IMR-90 (cell line): ENCODE data around the gene CAMK2G. TPM values are rescaled to one million over a fixed set of nuclear protein-coding genes. Genes with fewer than 3 reads are reported as not detected.

Experiments
- ATAC-seq: fragments of 200-7000 bp; cut with Tn5 transposase; 2 replicates; pipeline ENCODE4 v1.9.1; 2020; ENCODE audit warnings: low read depth, mild to moderate bottlenecking, moderate library complexity
- BruUV-seq: library from RNA; stranded (reverse); fragments of 400-500 nt; replicated peaks from 2 replicates; lab custom pipeline; 2021; lab: Mats Ljungman, UMichigan
- CTCF ChIA-PET: fragments of 300-600 bp; formaldehyde crosslinking; extraction: SDS; loops from one replicate; lab custom pipeline; 2021; ENCODE audit warnings: antibody characterized with exemption; lab: Yijun Ruan, JAX
- POLR2A ChIA-PET: fragments of 300-600 bp; sonication (Branson Sonifier 250); formaldehyde crosslinking; loops from one replicate; lab custom pipeline; 2022; ENCODE audit warnings: antibody characterized with exemption; ENCODE audit not compliant: unreplicated experiment; lab: Charles Lee
- DNase-seq: peaks from one replicate; pipeline ENCODE4 v3.0.0; 2013
- H2AFZ ChIP-seq: replicated peaks from 2 replicates; pipeline ENCODE3; 2013; ENCODE audit warnings: low read length, mild to moderate bottlenecking; ENCODE audit not compliant: poor library complexity
- H2AK5ac ChIP-seq: 2 replicates; pipeline ENCODE4 v1.6.1; 2013; ENCODE audit warnings: low read depth, low read length, inconsistent platforms
- H2AK9ac ChIP-seq: replicated peaks from 2 replicates; pipeline ENCODE3; 2013; ENCODE audit warnings: mild to moderate bottlenecking, low read depth, low read length, moderate library complexity; ENCODE audit not compliant: poor library complexity
- H2BK120ac ChIP-seq: 2 replicates; pipeline ENCODE4 v1.6.1; 2013; ENCODE audit warnings: low read depth, low read length, inconsistent platforms
- H2BK15ac ChIP-seq: 3 replicates; pipeline ENCODE4 v1.6.1; 2013; ENCODE audit warnings: low read depth, low read length, inconsistent platforms
- H2BK20ac ChIP-seq: 2 replicates; pipeline ENCODE4 v1.6.1; 2013; ENCODE audit warnings: low read depth, mild to moderate bottlenecking, inconsistent platforms, low read length, moderate library complexity
- H2BK5ac ChIP-seq: 2 replicates; pipeline ENCODE4 v1.6.1; 2013; ENCODE audit warnings: mild to moderate bottlenecking, low read depth, low read length, inconsistent platforms; ENCODE audit not compliant: poor library complexity, severe bottlenecking
- H3K14ac ChIP-seq: replicated peaks from 2 replicates; pipeline ENCODE4 v1.6.1; 2013; ENCODE audit warnings: low read depth, low read length, inconsistent platforms
- H3K18ac ChIP-seq: 2 replicates; pipeline ENCODE4 v1.6.1; 2013; ENCODE audit warnings: low read depth, low read length, control low read depth
- H3K23ac ChIP-seq: 2 replicates; pipeline ENCODE4 v1.6.1; 2013; ENCODE audit warnings: low read depth, low read length, inconsistent platforms
- H3K27ac ChIP-seq: 2 replicates; pipeline ENCODE4 v1.5.1; 2013; ENCODE audit warnings: mild to moderate bottlenecking, control low read depth, low read length; ENCODE audit not compliant: insufficient read depth
- H3K27me3 ChIP-seq: 2 replicates; pipeline ENCODE4 v1.6.1; 2013; ENCODE audit warnings: low read length; ENCODE audit not compliant: control insufficient read depth, insufficient read depth
- H3K36me3 ChIP-seq: 2 replicates; pipeline ENCODE4 v1.6.1; 2013; ENCODE audit warnings: low read length, mixed read lengths; ENCODE audit not compliant: control insufficient read depth, insufficient read depth
- H3K4ac ChIP-seq: 2 replicates; pipeline ENCODE4 v1.6.1; 2013; ENCODE audit warnings: low read depth, low read length, inconsistent platforms
- H3K4me1 ChIP-seq: 2 replicates; pipeline ENCODE4 v1.6.1; 2013; ENCODE audit warnings: low read length, mixed read lengths; ENCODE audit not compliant: control insufficient read depth, insufficient read depth
- H3K4me2 ChIP-seq: 2 replicates; pipeline ENCODE4 v1.6.1; 2013; ENCODE audit warnings: low read depth, mild to moderate bottlenecking, control low read depth, low read length, moderate library complexity
- H3K4me3 ChIP-seq: 2 replicates; pipeline ENCODE4 v1.5.1; 2013; ENCODE audit warnings: low read depth, mild to moderate bottlenecking, control low read depth, low read length, moderate library complexity; ENCODE audit not compliant: insufficient read depth
- H3K56ac ChIP-seq: 2 replicates; pipeline ENCODE4 v1.6.1; 2013; ENCODE audit warnings: low read length, inconsistent platforms; ENCODE audit not compliant: insufficient read depth; ENCODE audit errors: extremely low read depth
- H3K79me1 ChIP-seq, 2 experiments: 2 replicates each; pipeline ENCODE4 v1.6.1; 2013; ENCODE audit warnings: low read length in 2 of 2, inconsistent platforms in 1 of 2, low read depth in 1 of 2
- H3K9ac ChIP-seq: 2 replicates; pipeline ENCODE4 v1.6.1; 2013; ENCODE audit warnings: low read depth, low read length, control low read depth
- H3K9me1 ChIP-seq: 2 replicates; pipeline ENCODE4 v1.6.1; 2013; ENCODE audit warnings: low read length, inconsistent platforms; ENCODE audit not compliant: insufficient read depth
- H3K9me3 ChIP-seq: 2 replicates; pipeline ENCODE4 v1.6.1; 2013; ENCODE audit warnings: low read length; ENCODE audit not compliant: control insufficient read depth, insufficient read depth
- H4K20me1 ChIP-seq: 2 replicates; pipeline ENCODE4 v1.6.1; 2013; ENCODE audit warnings: low read length, inconsistent platforms; ENCODE audit not compliant: insufficient read depth
- H4K5ac ChIP-seq: 2 replicates; pipeline ENCODE4 v1.6.1; 2013; ENCODE audit warnings: mild to moderate bottlenecking, low read depth, low read length, control low read depth
- H4K8ac ChIP-seq, 2 experiments: 2 replicates each; pipeline ENCODE4 v1.6.1; 2013; ENCODE audit warnings: low read depth in 2 of 2, low read length in 2 of 2, control low read depth in 1 of 2, inconsistent platforms in 1 of 2
- H4K91ac ChIP-seq: 2 replicates; pipeline ENCODE4 v1.6.1; 2013; ENCODE audit warnings: low read depth, low read length, inconsistent platforms; ENCODE audit not compliant: insufficient read depth
- BHLHE40 ChIP-seq: fragments of 150-350 bp; IDR thresholded peaks from 2 replicates; pipeline ENCODE4 v1.6.1; 2016; ENCODE audit warnings: mild to moderate bottlenecking, low read depth, low read length
- CEBPB ChIP-seq: IDR thresholded peaks from 2 replicates; pipeline ENCODE4 v1.6.1; 2012; ENCODE audit warnings: low read depth, low read length, improper control_type of control experiment
- CHD1 ChIP-seq: IDR thresholded peaks from 2 replicates; pipeline ENCODE4 v1.6.1; 2012; ENCODE audit warnings: low read depth, low read length, improper control_type of control experiment
- CTCF ChIP-seq: conservative IDR thresholded peaks from 2 replicates; pipeline ENCODE4 v1.5.1; 2012; ENCODE audit warnings: mild to moderate bottlenecking, low read depth, low read length, improper control_type of control experiment
- MAFK ChIP-seq: IDR thresholded peaks from 2 replicates; pipeline ENCODE4 v1.6.1; 2012; ENCODE audit warnings: low read depth, low read length, improper control_type of control experiment
- MAZ ChIP-seq: IDR thresholded peaks from 2 replicates; pipeline ENCODE4 v1.6.1; 2012; ENCODE audit warnings: low read depth, mild to moderate bottlenecking, low read length, improper control_type of control experiment, moderate library complexity, borderline replicate concordance
- MXI1 ChIP-seq: IDR thresholded peaks from 2 replicates; pipeline ENCODE4 v1.6.1; 2012; ENCODE audit warnings: low read depth, mild to moderate bottlenecking, low read length, moderate library complexity, borderline replicate concordance
- NFE2L2 ChIP-seq: fragments of 150-350 bp; IDR thresholded peaks from 2 replicates; pipeline ENCODE4 v1.6.1; 2016; ENCODE audit warnings: low read depth, mild to moderate bottlenecking, low read length
- POLR2A ChIP-seq: IDR thresholded peaks from 2 replicates; pipeline ENCODE4 v1.6.1; 2012; ENCODE audit warnings: mild to moderate bottlenecking, low read depth, low read length
- RAD21 ChIP-seq: IDR thresholded peaks from 2 replicates; pipeline ENCODE4 v1.6.1; 2012; ENCODE audit warnings: low read length, improper control_type of control experiment
- RCOR1 ChIP-seq: IDR thresholded peaks from 2 replicates; pipeline ENCODE4 v1.6.1; 2012; ENCODE audit warnings: mild to moderate bottlenecking, low read length, improper control_type of control experiment; ENCODE audit not compliant: insufficient replicate concordance
- RFX5 ChIP-seq: IDR thresholded peaks from 2 replicates; pipeline ENCODE4 v1.8.0; 2012; ENCODE audit warnings: low read depth, mild to moderate bottlenecking, low read length, moderate library complexity
- SMC3 ChIP-seq: fragments of 150-350 bp; IDR thresholded peaks from 2 replicates; pipeline ENCODE4 v1.6.1; 2016; ENCODE audit warnings: low read depth, mild to moderate bottlenecking, antibody characterized with exemption, low read length, moderate library complexity
- WGBS, 2 experiments: methylation state at CpG; one replicate each; pipeline versions ENCODE4 v1.1.5 to v1.1.7; 2013; ENCODE audit warnings: missing lambda C conversion rate in 2 of 2; ENCODE audit not compliant: insufficient read length in 1 of 2; ENCODE audit errors: extremely low coverage in 2 of 2; 5-methylcytosine and 5-hydroxymethylcytosine counted together
- dilution Hi-C: fragments of 300-500 bp; cut with HindIII; formaldehyde crosslinking; loops from one replicate; pipeline ENCODE4 v1.14.3; 2018; ENCODE audit warnings: low sequenced_read_pairs; ENCODE audit not compliant: unreplicated experiment
- in situ Hi-C: fragments of 300-500 bp; cut with MboI; formaldehyde crosslinking; loops from 3 replicates; pipeline ENCODE4 v1.14.3; 2019; ENCODE audit warnings: low sequenced_read_pairs, inconsistent platforms, mixed read lengths
- intact Hi-C: fragments of 100-400 bp; cut with micrococcal nuclease; formaldehyde crosslinking; loops from 2 replicates; pipeline ENCODE4 v1.10.0; 2022
- polyA plus RNA-seq, 3 experiments: library from polyadenylated mRNA; depleted of rRNA; stranded (reverse); fragments of >200 nt; gene quantifications; 2 replicates each; pipeline ENCODE4 v1.2.3, GENCODE V29; 2012; ENCODE audit warnings: low replicate concordance in 1 of 3
- total RNA-seq: library from RNA; depleted of rRNA; stranded (reverse); fragments of >200 nt; gene quantifications from 2 replicates; pipeline ENCODE4 v1.2.3, GENCODE V29; 2012
- TF ChIP-seq, protein P1 (sequence below): fragments of 150-350 bp; IDR thresholded peaks from 2 replicates; pipeline ENCODE4 v1.6.1; 2016; ENCODE audit warnings: low read depth, mild to moderate bottlenecking, low read length, moderate library complexity, borderline replicate concordance
- TF ChIP-seq, protein P2 (sequence below): fragments of 150-350 bp; IDR thresholded peaks from 2 replicates; pipeline ENCODE4 v1.6.1; 2017; ENCODE audit warnings: mild to moderate bottlenecking, antibody characterized with exemption, low read length, low read depth

CAMK2G gene
- total and polyA plus RNA-seq, 2 of the 4 experiments (the other 2 are of a cell fraction), result 20.4 to 25.4 TPM

DNA sequence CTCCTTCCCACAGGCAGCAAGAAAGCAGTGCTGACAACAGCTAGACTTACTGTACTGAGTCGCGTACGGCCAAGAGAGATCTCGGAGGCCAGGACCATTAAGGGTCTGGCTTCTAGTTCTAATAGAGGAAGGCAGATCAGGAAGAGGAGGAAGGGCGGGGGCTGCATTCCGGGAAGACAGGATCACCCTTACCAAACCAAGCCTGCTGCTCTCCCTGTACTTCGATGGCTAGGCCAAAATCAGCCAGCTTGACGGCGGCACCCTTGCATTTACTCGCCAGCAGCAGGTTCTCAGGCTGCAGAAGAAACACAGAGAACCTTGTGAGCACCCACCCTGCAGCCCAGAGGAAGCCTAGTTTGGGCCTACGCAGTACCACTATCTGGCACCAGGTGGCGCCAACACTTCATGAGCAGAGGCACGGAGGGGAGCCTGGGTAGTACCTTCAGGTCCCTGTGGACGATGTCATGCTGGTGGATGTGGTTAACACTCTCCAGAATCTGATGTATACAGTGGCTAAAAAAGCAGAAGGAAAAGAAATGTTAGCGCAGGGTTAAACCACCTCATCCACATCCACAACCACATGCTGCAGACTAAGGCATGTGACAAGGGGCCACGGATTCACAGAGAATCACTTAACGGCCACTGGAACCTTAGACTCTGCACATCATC, 25.4 kb downstream of the CAMK2G start:
- Histone ChIP-seq H3K9me1 (no peaks in the 10 kb centered on the region), H3K9me3 (no peaks in the 10 kb centered on the region), H3K23ac (no peak overlapping the region), H3K9ac (no peak overlapping the region), H3K79me1 (peaks cover 0 to 6% of the 10 kb centered on the region in 2 experiments; a peak in 1 of 4 replicates), H3K36me3 (peaks cover 41% of the 10 kb centered on the region), H4K20me1 (peaks cover 15% of the 10 kb centered on the region; the same call in 1 of the 2 replicates), H2BK20ac (no peak overlapping the region), H3K4me3 (no peak overlapping the region), H4K91ac (no peak overlapping the region), H2AFZ (peak overlapping the region; percentile 11), H3K4ac (no peak overlapping the region), H4K8ac (no peak overlapping the region), H3K4me2 (no peak overlapping the region), H2AK9ac (peak overlapping the region; percentile 92), H2BK120ac (no peak overlapping the region), H2BK5ac (no peak overlapping the region), H3K14ac (no peak overlapping the region), H3K56ac (no peak overlapping the region), H3K27ac (no peak overlapping the region), H3K18ac (no peak overlapping the region), H4K5ac (no peak overlapping the region), H2AK5ac (peak overlapping the region; percentile 44; the same call in 1 of the 2 replicates), H3K4me1 (peaks cover 4% of the 10 kb centered on the region; the same call in 1 of the 2 replicates), H2BK15ac (no peak overlapping the region), H3K27me3 (no peaks in the 10 kb centered on the region)
- CTCF ChIA-PET, result interaction anchor here (1.4 kb wide), 1 partner anchor 28 kb away, joined by 4 read pairs; no protein-coding TSS in a partner anchor
- intact Hi-C loops, result loop anchor here (1.0 kb wide), 2 partner anchors 30 to 91 kb away; no protein-coding TSS in a partner anchor
- POLR2A ChIA-PET, result no interaction called here
- 27% methylated on average over 5 of the region's 17 CpGs; no CpG with 5 or more reads in 1 of the 2 experiments for WGBS, 2 experiments
- dilution Hi-C loops, result no loop called here
- no TSS peak for BruUV-seq
- ATAC-seq (peak; percentile 98), DNase-seq (peak; percentile 78)
- in situ Hi-C loops, result no loop called here
- TF ChIP-seq CTCF (peak; percentile 94), POLR2A (no peak), MAZ (peak; percentile 47; the same call in 1 of the 2 replicates), MAFK (no peak), MXI1 (no peak), RAD21 (peak; percentile 92), RFX5 (no peak), RCOR1 (no peak), BHLHE40 (no peak), CHD1 (no peak), CEBPB (no peak), SMC3 (peak; percentile 93), NFE2L2 (no peak)
- TF ChIP-seq, protein P1, sequence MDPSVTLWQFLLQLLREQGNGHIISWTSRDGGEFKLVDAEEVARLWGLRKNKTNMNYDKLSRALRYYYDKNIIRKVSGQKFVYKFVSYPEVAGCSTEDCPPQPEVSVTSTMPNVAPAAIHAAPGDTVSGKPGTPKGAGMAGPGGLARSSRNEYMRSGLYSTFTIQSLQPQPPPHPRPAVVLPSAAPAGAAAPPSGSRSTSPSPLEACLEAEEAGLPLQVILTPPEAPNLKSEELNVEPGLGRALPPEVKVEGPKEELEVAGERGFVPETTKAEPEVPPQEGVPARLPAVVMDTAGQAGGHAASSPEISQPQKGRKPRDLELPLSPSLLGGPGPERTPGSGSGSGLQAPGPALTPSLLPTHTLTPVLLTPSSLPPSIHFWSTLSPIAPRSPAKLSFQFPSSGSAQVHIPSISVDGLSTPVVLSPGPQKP, result no peak
- TF ChIP-seq, protein P2, sequence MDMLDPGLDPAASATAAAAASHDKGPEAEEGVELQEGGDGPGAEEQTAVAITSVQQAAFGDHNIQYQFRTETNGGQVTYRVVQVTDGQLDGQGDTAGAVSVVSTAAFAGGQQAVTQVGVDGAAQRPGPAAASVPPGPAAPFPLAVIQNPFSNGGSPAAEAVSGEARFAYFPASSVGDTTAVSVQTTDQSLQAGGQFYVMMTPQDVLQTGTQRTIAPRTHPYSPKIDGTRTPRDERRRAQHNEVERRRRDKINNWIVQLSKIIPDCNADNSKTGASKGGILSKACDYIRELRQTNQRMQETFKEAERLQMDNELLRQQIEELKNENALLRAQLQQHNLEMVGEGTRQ, result no peak
